ENCODE measurements around the gene HECW1. TPM values are rescaled to one million over a fixed set of nuclear protein-coding genes. Genes with fewer than 3 reads are reported as not detected.

HECW1 gene
- total and polyA plus RNA-seq, 10 of the 15 experiments (the other 5 are each of a cell fraction or from before 2014, with no cell fraction given): under 0.01 to 0.31 (median 0.04) TPM; not detected in 3

- H3K36me3 ChIP-seq (ENCODE audit: control insufficient read depth in 2 of 2, insufficient read depth in 2 of 2, low read length in 1 of 2): no peaks in the 10 kb centered on the region
- no peak overlapping the region for H3K27ac ChIP-seq (ENCODE audit: control insufficient read depth, insufficient read depth)
- BruUV-seq (replicated peaks): no TSS peak
- H3K27me3 ChIP-seq (replicated peaks in 1 of 2; ENCODE audit: control insufficient read depth in 2 of 2, insufficient read depth in 2 of 2, low read length in 1 of 2): no peaks in the 10 kb centered on the region; a peak in 1 of 4 replicates
- H3K4me2 ChIP-seq (ENCODE audit: control insufficient read depth, insufficient read depth): no peak overlapping the region
- no peaks in the 10 kb centered on the region for H3K79me2 ChIP-seq (ENCODE audit: control insufficient read depth, insufficient read depth, low read length)
- no peak overlapping the region for H3K9ac ChIP-seq (ENCODE audit: control insufficient read depth, insufficient read depth, low read length)
- H2AFZ ChIP-seq (ENCODE audit: control insufficient read depth, low read depth, low read length): no peak overlapping the region
- in situ Hi-C loops (cut with MboI): no loop called here
- SMC1A ChIA-PET (ENCODE audit: uncharacterized antibody, unreplicated experiment): interaction anchor here (1.4 kb wide), 1 partner anchor 14 kb away, joined by 3 read pairs; no protein-coding TSS in a partner anchor
- POLR2A ChIA-PET: no interaction called here
- no peaks in the 10 kb centered on the region for H3K9me3 ChIP-seq (replicated peaks; ENCODE audit: control insufficient read depth, insufficient read depth, low read length)
- RAD21 ChIA-PET (ENCODE audit: unreplicated experiment): no interaction called here
- TF ChIP-seq ZBTB11 (CRISPR knock-in tag; IDR thresholded peaks at IDR 0.05): no peak
- TF ChIP-seq NR2C1 (IDR thresholded peaks at IDR 0.05): no peak
- TF ChIP-seq KLF5 (IDR thresholded peaks at IDR 0.05; ENCODE audit: partially characterized antibody): no peak
- TF ChIP-seq FOXM1 (IDR thresholded peaks at IDR 0.05; ENCODE audit: low read depth, low read length): no peak
- TF ChIP-seq SMARCA5 (IDR thresholded peaks at IDR 0.05): no peak
- TF ChIP-seq E2F4 (IDR thresholded peaks at IDR 0.05; ENCODE audit: low read depth, low read length): no peak
- no peak for TF ChIP-seq BCL11A (IDR thresholded peaks at IDR 0.05; ENCODE audit: low read depth, low read length)
- TF ChIP-seq ZNF274 (IDR thresholded peaks at IDR 0.05; ENCODE audit: insufficient read depth, insufficient read length): no peak
- no peak for TF ChIP-seq MTA2 (IDR thresholded peaks at IDR 0.05; ENCODE audit: low read depth)
- no peak for TF ChIP-seq MYC (IDR thresholded peaks at IDR 0.05; ENCODE audit: insufficient read depth, insufficient read length, insufficient replicate concordance, low read length, severe bottlenecking)
- no peak for TF ChIP-seq RBBP5 (conservative IDR thresholded peaks at IDR 0.05)
- TF ChIP-seq TAF1 (IDR thresholded peaks at IDR 0.05; ENCODE audit: borderline replicate concordance, low read depth, low read length): no peak
- no peak for TF ChIP-seq YBX1 (IDR thresholded peaks at IDR 0.05)
- no peak for TF ChIP-seq POLR2A (IDR thresholded peaks at IDR 0.05; ENCODE audit: low read depth, low read length)
- no peak for TF ChIP-seq ATF7 (IDR thresholded peaks at IDR 0.05; ENCODE audit: low read depth)
- TF ChIP-seq SMC3 (IDR thresholded peaks at IDR 0.05; ENCODE audit: borderline replicate concordance, low read length): no peak
- TF ChIP-seq EED (IDR thresholded peaks at IDR 0.05; ENCODE audit: low read depth): no peak
- no peak for TF ChIP-seq HCFC1 (IDR thresholded peaks at IDR 0.05; ENCODE audit: low read length)
- TF ChIP-seq KDM1A (IDR thresholded peaks at IDR 0.05; ENCODE audit: borderline replicate concordance): no peak
- TF ChIP-seq USF1 (IDR thresholded peaks at IDR 0.05; ENCODE audit: borderline replicate concordance, extremely low read length, insufficient read depth, low read depth, low read length): no peak
- H4K20me1 ChIP-seq (ENCODE audit: control insufficient read depth, insufficient read depth): no peaks in the 10 kb centered on the region
- H3K4me1 ChIP-seq (ENCODE audit: control insufficient read depth, insufficient read depth, low read length): no peaks in the 10 kb centered on the region
- ATAC-seq: no peak
- no peak for FAIRE-seq
- CTCF ChIA-PET: interaction anchor here (1.6 kb wide), 1 partner anchor 279 kb away, joined by 6 read pairs; no protein-coding TSS in a partner anchor
- no peak overlapping the region for H3K4me3 ChIP-seq
- intact Hi-C loops (cut with micrococcal nuclease; ENCODE audit: unreplicated experiment): loop anchor here (5.0 kb wide), 1 partner anchor 83 kb away; no protein-coding TSS in a partner anchor
- no peak for DNase-seq (ENCODE audit: low read depth, low spot score)
These were observed 108.3 kb downstream of the HECW1 start for GRCh38 chr7:43220742-43221141.

Measured in GM12878 (cell line).